Activated naive CD8-positive, alpha-beta T cell (primary cell): Measurements from ENCODE around the gene SFXN4.
"Not testable (repeated sequence)": the region's sequence is repeated elsewhere in the genome, so short reads cannot be mapped to it uniquely, and the experiment has no call there.

Source experiments
- H3K27ac Mint-ChIP-seq: one replicate; pipeline ENCODE4 v1.8.0; 2021; ENCODE audit warnings: mixed read lengths
- H3K27me3 Mint-ChIP-seq: one replicate; pipeline ENCODE4 v1.8.0; 2021; ENCODE audit warnings: mixed read lengths
- H3K36me3 Mint-ChIP-seq: one replicate; pipeline ENCODE4 v1.8.0; 2021; ENCODE audit warnings: mixed read lengths
- H3K4me1 Mint-ChIP-seq: one replicate; pipeline ENCODE4 v1.8.0; 2021; ENCODE audit warnings: low read depth, mixed read lengths
- H3K4me3 Mint-ChIP-seq: one replicate; pipeline ENCODE4 v1.8.0; 2021; ENCODE audit warnings: mild to moderate bottlenecking, mixed read lengths
- H3K9me3 Mint-ChIP-seq: one replicate; pipeline ENCODE4 v1.8.0; 2021; ENCODE audit warnings: low read depth, mixed read lengths

Gene SFXN4

GRCh38 chr10:119096641-119097415 lies 68.7 kb downstream of the SFXN4 start:
- H3K36me3 Mint-ChIP-seq, H3K9me3 Mint-ChIP-seq, H3K27me3 Mint-ChIP-seq, H3K4me3 Mint-ChIP-seq, H3K27ac Mint-ChIP-seq: not testable (repeated sequence)
- peaks cover 11% of the 10 kb centered on the region for H3K4me1 Mint-ChIP-seq

GRCh38 chr10:119095640-119096039 lies 69.9 kb downstream of the SFXN4 start:
- Mint-ChIP-seq H3K36me3 (no peaks in the 10 kb centered on the region), H3K27me3 (no peaks in the 10 kb centered on the region), H3K27ac (no peak overlapping the region), H3K4me1 (peaks cover 17% of the 10 kb centered on the region), H3K9me3 (no peaks in the 10 kb centered on the region), H3K4me3 (no peak overlapping the region)

- Mint-ChIP-seq H3K36me3 (no peaks in the 10 kb centered on the region), H3K4me1 (peaks cover 23% of the 10 kb centered on the region), H3K9me3 (no peaks in the 10 kb centered on the region), H3K27ac (peak overlapping the region; percentile 54), H3K4me3 (peak overlapping the region; percentile 13), H3K27me3 (no peaks in the 10 kb centered on the region)
These were observed 74.5 kb downstream of the SFXN4 start for GRCh38 chr10:119090968-119091367.
